HepG2 (cell line): ENCODE data around the gene DNAJC4. TPM values are rescaled to one million over a fixed set of nuclear protein-coding genes. Genes with fewer than 3 reads are reported as not detected.

Experiments
- ATAC-seq: fragments of 200-7000 bp; cut with Tn5 transposase; 3 replicates; pipeline ENCODE4 v1.9.1; 2020; ENCODE audit warnings: mild to moderate bottlenecking, moderate library complexity
- BruUV-seq: library from RNA; stranded (reverse); fragments of 400-500 nt; replicated peaks from 2 replicates; lab custom pipeline; 2021; lab: Mats Ljungman, UMichigan
- CTCF ChIA-PET: fragments of 300-600 bp; formaldehyde crosslinking; extraction: SDS; loops from one replicate; lab custom pipeline; 2021; ENCODE audit warnings: low total read pairs, inconsistent platforms, low intra/inter-chr PET ratio; lab: Yijun Ruan, JAX
- POLR2A ChIA-PET: fragments of 350-600 bp; sonication (Branson Sonifier 250); formaldehyde crosslinking; loops from one replicate; lab custom pipeline; 2020; ENCODE audit warnings: antibody characterized with exemption, inconsistent platforms; lab: Yijun Ruan, JAX
- DNase-seq: peaks from one replicate; pipeline ENCODE4 v3.0.0-alpha.2; 2015; ENCODE audit warnings: low spot score
- FAIRE-seq: peaks from 3 replicates; lab custom pipeline; 2011; peaks lifted over from hg19 to GRCh38; lab: Jason Lieb, UNC
- H2AFZ ChIP-seq: one replicate; pipeline ENCODE4 v1.6.1; 2011; ENCODE audit warnings: low read length, inconsistent platforms
- H3K27ac ChIP-seq: fragments of 300-600 bp; 3 replicates; pipeline ENCODE4 v1.8.0; 2011; ENCODE audit warnings: mixed run types, mild to moderate bottlenecking, mixed read lengths, low read length, inconsistent platforms; ENCODE audit not compliant: insufficient read depth; ENCODE audit errors: extremely low read length
- H3K27me3 ChIP-seq, 2 experiments: fragments of 200-600 bp in 1 of 2; 2 replicates in 1 of 2; 3 replicates in 1 of 2; pipeline versions ENCODE4 v1.6.0 to v1.8.0; 2011; ENCODE audit warnings: low read length in 2 of 2, mild to moderate bottlenecking in 2 of 2, moderate library complexity in 2 of 2, inconsistent platforms in 1 of 2; ENCODE audit not compliant: insufficient read depth in 2 of 2, control insufficient read depth in 1 of 2
- H3K36me3 ChIP-seq, 2 experiments: fragments of 200-600 bp in 1 of 2; replicated peaks in 1 of 2; 2 replicates in 1 of 2; 3 replicates in 1 of 2; pipeline versions ENCODE4 v1.5.1 to v1.8.0; 2011; ENCODE audit warnings: low read length in 2 of 2, inconsistent platforms in 1 of 2; ENCODE audit not compliant: insufficient read depth in 2 of 2, control insufficient read depth in 1 of 2
- H3K4me1 ChIP-seq: 2 replicates; pipeline ENCODE4 v1.5.1; 2012; ENCODE audit warnings: low read length, inconsistent platforms; ENCODE audit not compliant: insufficient read depth
- H3K4me2 ChIP-seq: 2 replicates; pipeline ENCODE4 v1.6.0; 2011; ENCODE audit warnings: low read depth, low read length, inconsistent platforms
- H3K4me3 ChIP-seq, 3 experiments: fragments of 200-600 bp in 1 of 3; sonication (generic), shearing (Covaris generic) in 1 of 3; replicated peaks in 1 of 3; 2 replicates each; pipeline ENCODE4 v1.5.1; 2011 to 2016; ENCODE audit warnings: low read length in 3 of 3, inconsistent platforms in 2 of 3, low read depth in 2 of 3, mild to moderate bottlenecking in 2 of 3, control low read depth in 1 of 3, mixed read lengths in 1 of 3; ENCODE audit not compliant: insufficient read depth in 1 of 3
- H3K79me2 ChIP-seq: one replicate; pipeline ENCODE4 v1.6.1; 2011; ENCODE audit warnings: low read length, inconsistent platforms; ENCODE audit not compliant: insufficient read depth
- H3K9ac ChIP-seq: 2 replicates; pipeline ENCODE4 v1.6.0; 2011; ENCODE audit warnings: mild to moderate bottlenecking, low read depth, low read length, inconsistent platforms; ENCODE audit not compliant: insufficient read depth
- H3K9me3 ChIP-seq: 2 replicates; pipeline ENCODE4 v1.5.1; 2012; ENCODE audit warnings: mild to moderate bottlenecking, low read length
- H4K20me1 ChIP-seq: 2 replicates; pipeline ENCODE4 v1.6.0; 2011; ENCODE audit warnings: inconsistent platforms, mild to moderate bottlenecking, low read length, moderate library complexity; ENCODE audit not compliant: insufficient read depth
- KLF15 ChIP-seq: sonication (generic); formaldehyde crosslinking; IDR thresholded peaks from 2 replicates; pipeline ENCODE4 v1.8.1; 2023; ENCODE audit warnings: borderline replicate concordance, mild to moderate bottlenecking, inconsistent platforms, missing genetic modification reagents, mixed read lengths
- ZBTB21 ChIP-seq: sonication (generic); formaldehyde crosslinking; IDR thresholded peaks from 2 replicates; pipeline ENCODE4 v1.4.0; 2020; ENCODE audit warnings: missing genetic modification reagents
- ZC3H13 ChIP-seq: sonication (generic); formaldehyde crosslinking; IDR thresholded peaks from 2 replicates; pipeline ENCODE4 v1.8.1; 2023; ENCODE audit warnings: mild to moderate bottlenecking, missing genetic modification reagents, moderate library complexity
- ZNF10 ChIP-seq: sonication (generic); formaldehyde crosslinking; IDR thresholded peaks from 2 replicates; pipeline ENCODE4 v1.4.0; 2020; ENCODE audit warnings: mild to moderate bottlenecking, low read depth, missing genetic modification reagents, borderline replicate concordance
- ZNF232 ChIP-seq: sonication (generic); formaldehyde crosslinking; IDR thresholded peaks from 2 replicates; pipeline ENCODE4 v1.4.0; 2020; ENCODE audit warnings: missing genetic modification reagents, borderline replicate concordance
- ZNF274 ChIP-seq: sonication (generic); formaldehyde crosslinking; IDR thresholded peaks from 2 replicates; pipeline ENCODE4 v1.5.1; 2020; ENCODE audit warnings: mild to moderate bottlenecking, missing genetic modification reagents
- ZNF619 ChIP-seq: sonication (generic); formaldehyde crosslinking; IDR thresholded peaks from 2 replicates; pipeline ENCODE4 v1.4.0; 2020; ENCODE audit warnings: mild to moderate bottlenecking, missing genetic modification reagents
- ZNF839 ChIP-seq: sonication (generic); formaldehyde crosslinking; IDR thresholded peaks from 2 replicates; pipeline ENCODE4 v1.4.0; 2020; ENCODE audit warnings: missing genetic modification reagents, mild to moderate bottlenecking, borderline replicate concordance
- WGBS: methylation state at CpG from one replicate; pipeline ENCODE4 v1.1.6; 2017; ENCODE audit warnings: low lambda C conversion rate; 5-methylcytosine and 5-hydroxymethylcytosine counted together
- in situ Hi-C: cut with HindIII; loops from 2 replicates; pipeline ENCODE4 v1.10.0; 2017; ENCODE audit warnings: low pct_unique_long_range_greater_than_20kb; ENCODE audit not compliant: extremely low pct_ligation_motif_present
- intact Hi-C: fragments of 100-400 bp; cut with micrococcal nuclease; formaldehyde crosslinking; loops from one replicate; pipeline ENCODE4 v1.10.0; 2022; ENCODE audit not compliant: unreplicated experiment
- polyA plus RNA-seq, 8 experiments: library from polyadenylated mRNA; depleted of rRNA in 3 of 8; stranded (reverse) in 7 of 8; unstranded in 1 of 8; fragments of >200 nt; fragmentation: Illumina TruSeq in 4 of 8; extraction: Trizol in 4 of 8; gene quantifications; 2 replicates each; pipeline versions ENCODE4 v1.2.1 to v1.2.3, GENCODE V29; 2011 to 2016; ENCODE audit warnings: low read depth in 4 of 8, missing spikeins in 1 of 8, mixed read lengths in 1 of 8; ENCODE audit not compliant: insufficient read depth in 1 of 8
- total RNA-seq, 5 experiments: library from RNA; depleted of rRNA; stranded (reverse); fragments of >200 nt; fragmentation: Illumina TruSeq; extraction: Trizol; gene quantifications; 2 replicates each; pipeline ENCODE4 v1.2.3, GENCODE V29; 2016; ENCODE audit warnings: low read depth in 1 of 5
- TF ChIP-seq, protein P1 (sequence below): sonication (generic); formaldehyde crosslinking; IDR thresholded peaks from 2 replicates; pipeline ENCODE4 v1.8.0; 2022; ENCODE audit warnings: mild to moderate bottlenecking, missing genetic modification reagents, moderate library complexity

Gene DNAJC4
- total and polyA plus RNA-seq, 2 of the 13 experiments (the other 11 are each of a cell fraction or from before 2014, with no cell fraction given): 10.3 to 60.8 TPM

DNA sequence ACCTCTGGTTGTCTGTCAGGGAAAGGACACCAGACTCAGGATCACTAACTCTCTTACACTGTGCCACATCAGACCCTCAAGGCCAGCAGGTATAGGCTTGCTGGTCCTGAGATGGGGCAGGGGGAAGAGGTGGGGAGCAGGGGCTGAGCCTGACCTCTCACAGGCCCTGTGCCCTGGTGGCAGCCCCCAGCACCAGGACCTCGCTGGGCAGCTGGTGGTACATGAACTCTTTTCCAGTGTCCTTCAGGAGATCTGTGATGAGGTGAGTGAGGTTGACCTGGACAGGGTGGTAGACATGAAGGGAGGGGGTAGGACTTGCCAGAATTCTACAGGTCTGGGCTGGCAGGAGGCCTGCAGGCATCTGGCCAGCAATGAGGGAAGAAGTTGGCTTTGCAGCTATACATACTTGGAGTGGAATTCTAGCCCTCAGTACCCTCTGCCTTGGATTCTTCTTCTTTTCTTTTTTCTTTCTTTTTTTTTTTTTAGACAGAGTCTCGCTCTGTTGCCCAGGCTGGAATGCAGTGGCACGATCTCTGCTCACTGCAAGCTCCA lies 2.9 kb upstream of the DNAJC4 start:
- Histone ChIP-seq H4K20me1 (no peaks in the 10 kb centered on the region), H3K4me3 (peak overlapping the region; percentile 78 to 96 (median 82)), H3K27ac (no peak overlapping the region), H3K9me3 (no peaks in the 10 kb centered on the region), H3K27me3 (no peaks in the 10 kb centered on the region), H3K4me1 (peaks cover 49% of the 10 kb centered on the region), H3K4me2 (peak overlapping the region; percentile 96), H2AFZ (no peak overlapping the region), H3K9ac (peak overlapping the region; percentile 77), H3K79me2 (no peaks in the 10 kb centered on the region), H3K36me3 (peaks cover 0 to 3% of the 10 kb centered on the region in 2 experiments; a peak in 2 of 5 replicates)
- no TSS peak for BruUV-seq
- TF ChIP-seq ZBTB21 (CRISPR knock-in tag) (no peak), ZNF232 (CRISPR knock-in tag) (no peak)
- TF ChIP-seq, protein P1, sequence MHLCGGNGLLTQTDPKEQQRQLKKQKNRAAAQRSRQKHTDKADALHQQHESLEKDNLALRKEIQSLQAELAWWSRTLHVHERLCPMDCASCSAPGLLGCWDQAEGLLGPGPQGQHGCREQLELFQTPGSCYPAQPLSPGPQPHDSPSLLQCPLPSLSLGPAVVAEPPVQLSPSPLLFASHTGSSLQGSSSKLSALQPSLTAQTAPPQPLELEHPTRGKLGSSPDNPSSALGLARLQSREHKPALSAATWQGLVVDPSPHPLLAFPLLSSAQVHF (CRISPR knock-in tag): peak; percentile 6; the same call in 1 of the 2 replicates
- CTCF ChIA-PET: no interaction called here
- ATAC-seq (no peak), FAIRE-seq (no peak), DNase-seq (no peak)
- in situ Hi-C loops: no loop called here
- POLR2A ChIA-PET: interaction anchor here (0.8 to 3.3 kb wide), 7 partner anchors 10 to 78 kb away, joined by 3 to 27 read pairs (median 18); partner anchors contain the start of genes ESRRA, PPP1R14B and STIP1
- intact Hi-C loops: no loop called here
- WGBS: 84% methylated on average over 3 of the region's 3 CpGs

- in situ Hi-C loops (no loop called here), intact Hi-C loops (no loop called here)
- H3K27ac ChIP-seq: peak overlapping the region; percentile 75
- peak overlapping the region in 2 of 3 experiments; percentile 94 to 96; a peak in 2 of 6 replicates for H3K4me3 ChIP-seq
- H4K20me1 ChIP-seq: no peaks in the 10 kb centered on the region
- ChIA-PET CTCF (no interaction called here), POLR2A (interaction anchor here (1.3 kb wide), 1 partner anchor 12 kb away, joined by 6 read pairs; the partner anchor contains the start of gene FKBP2)
- no peak for FAIRE-seq
- H3K4me1 ChIP-seq: peaks cover 64% of the 10 kb centered on the region
- WGBS: 96% methylated on average over 9 of the region's 12 CpGs
- 0 out of 2 replicates have a peak, but pooled peaks have one; percentile 46 for TF ChIP-seq ZC3H13
- 0 out of 2 replicates have a peak, but pooled peaks have one; percentile 49 for TF ChIP-seq ZNF619 (CRISPR knock-in tag)
- 0 out of 2 replicates have a peak, but pooled peaks have one; percentile 21 for TF ChIP-seq ZNF10 (CRISPR knock-in tag)
- no peak for TF ChIP-seq ZNF274 (CRISPR knock-in tag)
- TF ChIP-seq ZNF839 (CRISPR knock-in tag): peak; percentile 39; the same call in 1 of the 2 replicates
- TF ChIP-seq KLF15: no peak
- DNase-seq: no peak
- no peaks in the 10 kb centered on the region for H3K36me3 ChIP-seq
- H2AFZ ChIP-seq: no peak overlapping the region
- H3K9me3 ChIP-seq: no peaks in the 10 kb centered on the region
- peak overlapping the region; percentile 51; the same call in 1 of the 2 replicates for H3K9ac ChIP-seq
- H3K27me3 ChIP-seq: no peaks in the 10 kb centered on the region
- H3K79me2 ChIP-seq: no peaks in the 10 kb centered on the region
- H3K4me2 ChIP-seq: peak overlapping the region; percentile 88
- no TSS peak for BruUV-seq
- no peak for ATAC-seq
These were observed 1.1 kb upstream of the DNAJC4 start for GRCh38 chr11:64229090-64229743.
